Measurements from ENCODE around the gene TBXA2R. TPM values are rescaled to one million over a fixed set of nuclear protein-coding genes. Genes with fewer than 3 reads are reported as not detected.

Gene TBXA2R
- total and polyA plus RNA-seq, 3 experiments from 2014 or later = 1.5 to 7.6 (median 2.4) TPM

DNA sequence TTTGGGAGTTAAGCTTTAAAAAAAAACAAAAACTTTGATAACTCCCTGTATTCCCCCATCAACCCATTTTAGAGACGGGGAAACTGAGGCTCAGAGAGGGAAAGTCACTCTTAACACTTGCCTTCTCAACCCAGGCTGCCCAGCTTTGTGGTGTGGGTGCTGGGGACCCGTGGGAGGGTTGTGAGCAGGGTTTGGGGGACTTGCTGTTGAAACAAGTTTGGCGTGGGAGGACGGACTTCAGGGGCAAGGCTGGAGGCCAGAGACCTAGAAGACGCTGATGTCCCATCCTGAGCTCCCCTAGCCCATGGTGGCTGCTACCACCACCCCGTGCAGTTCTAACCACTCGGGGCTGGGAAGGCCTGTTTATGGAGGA lies 20.7 kb upstream of the TBXA2R start:
- Mint-ChIP-seq H3K9me3 (no peaks in the 10 kb centered on the region), H3K27ac (peak overlapping the region in 7 of 8 donors; percentile 91 to 99 (median 98)), H3K27me3 (no peaks in the 10 kb centered on the region), H3K4me1 (peaks cover 26 to 36% (median 34%) of the 10 kb centered on the region in 3 donors), H3K36me3 (peaks cover 0 to 32% (median 3%) of the 10 kb centered on the region in 3 donors), H3K4me3 (peak overlapping the region in 6 of 7 donors; percentile 78 to 97 (median 96))
- DNase-seq = no peak
- H3K27me3 ChIP-seq (ENCODE audit: insufficient read depth, low read length, poor library complexity, severe bottlenecking) = no peaks in the 10 kb centered on the region
- no peaks in the 10 kb centered on the region for H3K9me3 ChIP-seq (ENCODE audit: low read length)
- H3K36me3 ChIP-seq (ENCODE audit: insufficient read depth, low read length) = no peaks in the 10 kb centered on the region
- ChIA-PET POLR2A (interaction anchor here (0.5 kb wide), 1 partner anchor 476 kb away, joined by 4 read pairs; no protein-coding TSS in a partner anchor), CTCF (interaction anchor here (0.6 kb wide), 1 partner anchor 162 kb away, joined by 3 read pairs; no protein-coding TSS in a partner anchor)
- H3K4me1 ChIP-seq (ENCODE audit: insufficient read depth, low read length) = peaks cover 20% of the 10 kb centered on the region
- peak overlapping the region; percentile 77 for H3K27ac ChIP-seq (ENCODE audit: low read depth, low read length)
- peak overlapping the region; percentile 87 for H3K4me3 ChIP-seq (ENCODE audit: low read length)

DNA sequence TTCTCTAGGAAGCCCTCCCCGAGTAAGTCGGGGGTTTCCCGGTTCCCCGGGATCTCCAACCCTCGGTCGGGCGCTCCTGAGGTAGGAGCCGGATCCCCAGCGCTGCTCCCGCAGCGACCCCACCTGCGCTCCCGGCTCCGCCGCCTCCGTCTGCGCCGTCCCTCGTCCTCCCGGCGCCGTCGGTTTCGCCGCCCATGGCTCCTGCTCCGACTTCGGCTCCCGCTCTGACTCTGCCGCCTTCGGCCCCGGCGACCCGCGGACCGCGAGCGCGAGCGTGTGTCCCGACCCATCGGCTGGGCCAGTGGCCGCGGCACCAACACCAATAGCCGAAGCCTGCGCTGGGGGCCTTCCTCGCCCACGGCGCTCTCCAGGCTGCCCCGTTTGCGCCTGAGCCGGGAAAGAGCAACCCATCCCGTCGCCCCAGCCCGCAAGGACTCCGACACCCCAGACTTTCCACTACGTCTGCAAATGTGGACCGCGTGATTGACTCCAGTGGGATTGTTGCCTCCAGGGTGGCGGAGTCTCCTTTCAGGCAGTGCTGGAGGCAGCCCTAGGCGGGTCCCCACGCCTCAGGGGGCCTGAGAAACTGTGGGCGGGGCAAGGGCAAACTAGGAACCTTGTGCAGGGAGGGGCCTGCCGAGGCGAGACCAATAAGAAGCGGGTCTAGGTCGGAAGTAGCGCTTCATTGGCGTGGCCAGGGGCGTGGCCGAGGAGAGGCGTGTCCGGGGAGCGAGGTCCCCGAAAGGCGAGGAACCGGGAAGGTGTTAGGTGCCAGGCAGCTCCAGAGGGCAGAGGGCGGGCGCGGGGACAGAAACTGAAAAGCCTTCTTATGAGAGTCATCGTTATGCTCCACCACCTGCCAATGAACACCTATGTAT lies 20.0 kb upstream of the TBXA2R start, which contains the start of gene CACTIN:
TSS of gene CACTIN (minus strand) at position 318 of the 878 bp plus-strand sequence. CDS start at position 290, 28 bp downstream.
- Mint-ChIP-seq H3K4me3 (peak within 1 kb of the TSS; percentile 78 to 99 (median 96)), H3K27ac (peak within 1 kb of the TSS; percentile 91 to 100 (median 98)), H3K27me3 (no peaks in the 10 kb centered on the region), H3K4me1 (peaks cover 26 to 36% (median 36%) of the 10 kb centered on the region in 3 donors), H3K9me3 (no peaks in the 10 kb centered on the region), H3K36me3 (peaks cover 0 to 37% (median 4%) of the 10 kb centered on the region in 3 donors)
- ChIA-PET POLR2A (no interaction called here), CTCF (no interaction called here)
- DNase-seq = peak; percentile 98 to 99 (median 99)
- Histone ChIP-seq H3K27me3 (ENCODE audit: insufficient read depth, low read length, poor library complexity, severe bottlenecking) (no peaks in the 10 kb centered on the region), H3K27ac (ENCODE audit: low read depth, low read length) (peak within 1 kb of the TSS; percentile 77), H3K4me1 (ENCODE audit: insufficient read depth, low read length) (peaks cover 20% of the 10 kb centered on the region), H3K4me3 (ENCODE audit: low read length) (peak within 1 kb of the TSS; percentile 87), H3K9me3 (ENCODE audit: low read length) (no peaks in the 10 kb centered on the region), H3K36me3 (ENCODE audit: insufficient read depth, low read length) (no peaks in the 10 kb centered on the region)

DNA sequence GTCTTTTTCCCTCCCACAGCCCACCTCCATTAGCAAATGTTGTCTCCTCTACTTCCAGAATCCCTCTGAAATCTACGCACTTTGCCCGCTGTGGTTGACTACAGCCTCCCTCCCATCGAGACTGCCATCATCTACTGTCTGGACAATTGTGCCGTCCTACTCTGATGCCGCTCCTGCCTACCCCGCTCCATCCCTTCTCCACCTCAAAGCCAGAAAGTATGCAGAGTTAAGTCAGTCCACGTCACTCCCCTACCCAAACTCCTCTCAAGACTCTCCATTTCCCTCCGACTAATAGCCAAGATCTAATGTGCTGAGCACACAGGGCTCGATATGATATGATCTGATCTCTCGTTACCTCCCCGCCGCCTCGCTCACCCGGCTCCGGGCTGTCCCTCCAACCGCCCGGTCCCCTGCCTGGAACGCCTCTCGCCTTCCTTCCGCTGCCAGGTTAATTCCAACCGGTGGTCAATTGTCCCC lies 19.4 kb upstream of the TBXA2R start:
- ChIA-PET CTCF (no interaction called here), POLR2A (no interaction called here)
- peak overlapping the region; percentile 87 for H3K4me3 ChIP-seq (ENCODE audit: low read length)
- H3K9me3 ChIP-seq (ENCODE audit: low read length) = no peaks in the 10 kb centered on the region
- no peaks in the 10 kb centered on the region for H3K27me3 Mint-ChIP-seq
- peak overlapping the region; percentile 77 for H3K27ac ChIP-seq (ENCODE audit: low read depth, low read length)
- peaks cover 20% of the 10 kb centered on the region for H3K4me1 ChIP-seq (ENCODE audit: insufficient read depth, low read length)
- peaks cover 0 to 42% (median 4%) of the 10 kb centered on the region in 3 donors for H3K36me3 Mint-ChIP-seq
- peaks cover 26 to 36% (median 36%) of the 10 kb centered on the region in 3 donors for H3K4me1 Mint-ChIP-seq
- H3K9me3 Mint-ChIP-seq = no peaks in the 10 kb centered on the region
- DNase-seq = no peak
- peak overlapping the region; percentile 78 to 99 (median 96) for H3K4me3 Mint-ChIP-seq
- H3K27ac Mint-ChIP-seq = peak overlapping the region; percentile 49 to 99 (median 89)
- H3K36me3 ChIP-seq (ENCODE audit: insufficient read depth, low read length) = no peaks in the 10 kb centered on the region
- H3K27me3 ChIP-seq (ENCODE audit: insufficient read depth, low read length, poor library complexity, severe bottlenecking) = no peaks in the 10 kb centered on the region

DNA sequence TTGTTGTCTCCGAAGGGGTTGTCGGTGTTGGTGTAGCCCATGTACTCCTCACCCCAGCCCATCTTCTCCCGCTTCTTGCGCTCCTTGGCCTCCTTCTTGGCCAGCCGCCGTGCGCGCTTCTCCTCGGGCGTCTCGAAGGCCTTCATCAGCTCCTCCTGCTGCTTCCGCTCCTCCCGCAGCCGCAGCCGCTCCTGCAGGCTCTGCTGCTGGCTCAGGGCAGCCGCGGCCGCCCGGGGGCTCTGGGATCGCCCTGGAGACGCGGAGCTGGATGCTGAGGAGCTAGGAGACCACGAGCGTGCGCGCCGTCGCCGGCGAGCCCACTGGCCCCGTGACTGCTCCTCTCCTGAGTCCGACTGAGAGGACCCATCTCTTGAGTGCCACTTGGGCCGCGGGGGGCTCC lies 17.0 kb upstream of the TBXA2R start:
- Mint-ChIP-seq H3K27ac (peak overlapping the region in 2 of 8 donors; percentile 42 to 79), H3K9me3 (no peaks in the 10 kb centered on the region), H3K27me3 (no peaks in the 10 kb centered on the region), H3K36me3 (peaks cover 0 to 47% (median 4%) of the 10 kb centered on the region in 3 donors), H3K4me3 (peak overlapping the region in 5 of 7 donors; percentile 73 to 97 (median 89)), H3K4me1 (peaks cover 26 to 36% (median 36%) of the 10 kb centered on the region in 3 donors)
- Histone ChIP-seq H3K27ac (ENCODE audit: low read depth, low read length) (no peak overlapping the region), H3K4me1 (ENCODE audit: insufficient read depth, low read length) (peaks cover 20% of the 10 kb centered on the region), H3K4me3 (ENCODE audit: low read length) (no peak overlapping the region), H3K9me3 (ENCODE audit: low read length) (no peaks in the 10 kb centered on the region), H3K27me3 (ENCODE audit: insufficient read depth, low read length, poor library complexity, severe bottlenecking) (no peaks in the 10 kb centered on the region), H3K36me3 (ENCODE audit: insufficient read depth, low read length) (no peaks in the 10 kb centered on the region)
- POLR2A ChIA-PET = interaction anchor here (0.6 kb wide), 1 partner anchor 35 kb away, joined by 3 read pairs; no protein-coding TSS in a partner anchor
- DNase-seq = no peak
- CTCF ChIA-PET = no interaction called here

DNA sequence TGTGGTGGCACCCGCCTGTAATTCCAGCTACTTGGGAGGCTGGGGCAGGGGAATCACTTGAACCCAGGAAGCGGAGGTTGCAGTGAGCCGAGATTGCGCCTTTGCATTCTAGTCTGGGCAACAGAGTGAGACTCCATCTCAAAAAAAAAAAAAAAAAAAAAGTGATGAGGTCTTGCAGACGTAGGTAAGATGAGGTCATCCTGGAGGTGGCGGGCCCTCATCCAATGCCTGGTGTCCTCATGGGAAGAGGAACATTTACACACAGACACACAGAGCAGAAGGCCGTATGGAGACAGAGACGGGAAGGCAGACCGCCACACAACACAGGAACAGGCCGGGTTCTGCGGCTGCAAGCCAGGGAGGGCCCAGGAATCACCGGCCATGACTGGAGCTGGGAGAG lies 15.5 kb upstream of the TBXA2R start:
- no peak for DNase-seq
- peaks cover 21% of the 10 kb centered on the region for H3K4me1 ChIP-seq (ENCODE audit: insufficient read depth, low read length)
- H3K27ac ChIP-seq (ENCODE audit: low read depth, low read length) = no peak overlapping the region
- H3K27me3 ChIP-seq (ENCODE audit: insufficient read depth, low read length, poor library complexity, severe bottlenecking) = no peaks in the 10 kb centered on the region
- H3K4me1 Mint-ChIP-seq = peaks cover 29 to 36% (median 35%) of the 10 kb centered on the region in 3 donors
- H3K27me3 Mint-ChIP-seq = no peaks in the 10 kb centered on the region
- H3K9me3 Mint-ChIP-seq = no peaks in the 10 kb centered on the region
- ChIA-PET POLR2A (no interaction called here), CTCF (interaction anchor here (0.6 to 0.9 kb wide), 2 partner anchors 11 to 101 kb away, joined by 3 read pairs; no protein-coding TSS in a partner anchor)
- peaks cover 0 to 52% (median 4%) of the 10 kb centered on the region in 3 donors for H3K36me3 Mint-ChIP-seq
- peak overlapping the region in 3 of 7 donors; percentile 19 to 77 (median 29) for H3K4me3 Mint-ChIP-seq
- H3K27ac Mint-ChIP-seq = peak overlapping the region in 1 of 8 donors; percentile 42
- no peaks in the 10 kb centered on the region for H3K36me3 ChIP-seq (ENCODE audit: insufficient read depth, low read length)
- no peaks in the 10 kb centered on the region for H3K9me3 ChIP-seq (ENCODE audit: low read length)
- no peak overlapping the region for H3K4me3 ChIP-seq (ENCODE audit: low read length)

DNA sequence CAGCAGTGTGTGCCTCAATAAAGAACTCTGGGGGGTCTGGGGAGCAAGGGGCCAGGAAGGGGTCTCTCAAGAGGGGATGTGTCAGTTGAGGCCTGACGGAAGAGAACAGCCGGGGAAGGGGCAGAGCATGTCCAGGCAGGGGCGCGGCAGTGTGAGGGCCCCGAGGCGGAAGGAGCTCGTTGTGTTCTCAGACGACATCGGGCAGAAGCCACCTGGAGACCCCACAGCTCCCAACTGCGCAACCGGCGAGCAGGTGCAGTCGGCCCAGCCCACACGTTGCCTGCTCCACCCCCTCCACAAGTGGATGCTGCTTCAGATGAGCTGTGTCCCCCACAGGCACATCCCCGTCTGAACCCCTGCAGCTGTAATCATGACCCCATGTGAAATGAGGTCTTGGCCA lies 15.0 kb upstream of the TBXA2R start:
- no peaks in the 10 kb centered on the region for H3K9me3 ChIP-seq (ENCODE audit: low read length)
- Mint-ChIP-seq H3K36me3 (peaks cover 0 to 53% (median 4%) of the 10 kb centered on the region in 3 donors), H3K4me1 (peaks cover 26 to 31% (median 30%) of the 10 kb centered on the region in 3 donors), H3K27me3 (no peaks in the 10 kb centered on the region), H3K27ac (no peak overlapping the region), H3K9me3 (no peaks in the 10 kb centered on the region), H3K4me3 (no peak overlapping the region)
- peaks cover 19% of the 10 kb centered on the region for H3K4me1 ChIP-seq (ENCODE audit: insufficient read depth, low read length)
- no peaks in the 10 kb centered on the region for H3K27me3 ChIP-seq (ENCODE audit: insufficient read depth, low read length, poor library complexity, severe bottlenecking)
- CTCF ChIA-PET = interaction anchor here (0.6 kb wide), 1 partner anchor 12 kb away, joined by 3 read pairs; no protein-coding TSS in a partner anchor
- no peak overlapping the region for H3K27ac ChIP-seq (ENCODE audit: low read depth, low read length)
- H3K36me3 ChIP-seq (ENCODE audit: insufficient read depth, low read length) = no peaks in the 10 kb centered on the region
- H3K4me3 ChIP-seq (ENCODE audit: low read length) = no peak overlapping the region
- DNase-seq = no peak
- POLR2A ChIA-PET = no interaction called here

DNA sequence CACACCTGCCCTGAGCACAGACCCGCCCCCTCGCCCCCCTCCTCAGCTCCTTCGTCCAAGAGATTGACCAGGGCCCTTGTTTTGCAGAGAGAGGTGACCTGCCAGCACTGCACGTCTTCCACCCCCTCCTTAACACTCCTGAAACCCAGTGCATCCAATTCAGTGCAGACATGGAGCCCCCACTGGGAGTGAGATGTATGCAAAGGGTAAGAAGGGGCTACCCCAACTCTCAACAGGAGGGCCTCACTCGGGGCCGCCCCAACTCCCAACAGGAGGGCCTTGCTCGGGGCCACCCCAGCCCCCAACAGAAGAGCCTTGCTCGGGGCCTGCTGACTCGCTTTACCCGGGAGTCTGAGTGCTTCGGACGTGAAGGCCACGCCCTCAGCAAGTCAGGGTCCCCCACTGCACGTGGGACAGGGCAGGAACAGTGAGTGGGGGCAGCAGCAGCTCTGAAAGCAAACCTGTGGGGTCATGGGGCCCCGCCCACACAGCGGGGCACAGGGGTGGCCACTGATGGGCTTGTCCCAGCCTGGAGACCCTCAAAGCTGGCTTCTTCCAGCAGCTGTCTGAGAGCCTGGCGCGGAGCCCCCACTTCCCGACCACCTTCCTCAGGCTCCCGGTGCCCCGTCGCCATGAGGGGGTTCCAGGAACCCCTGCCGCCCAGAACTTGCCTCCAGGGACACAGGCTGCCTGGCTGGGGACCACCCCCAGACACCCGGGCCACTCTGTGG lies 14.3 kb upstream of the TBXA2R start:
- H3K36me3 ChIP-seq (ENCODE audit: insufficient read depth, low read length) = no peaks in the 10 kb centered on the region
- no peak overlapping the region for H3K27ac ChIP-seq (ENCODE audit: low read depth, low read length)
- H3K27me3 ChIP-seq (ENCODE audit: insufficient read depth, low read length, poor library complexity, severe bottlenecking) = no peaks in the 10 kb centered on the region
- H3K4me3 ChIP-seq (ENCODE audit: low read length) = no peak overlapping the region
- no peak overlapping the region for H3K27ac Mint-ChIP-seq
- H3K9me3 ChIP-seq (ENCODE audit: low read length) = no peaks in the 10 kb centered on the region
- DNase-seq = no peak
- peaks cover 22 to 25% (median 23%) of the 10 kb centered on the region in 3 donors for H3K4me1 Mint-ChIP-seq
- no peak overlapping the region for H3K4me3 Mint-ChIP-seq
- CTCF ChIA-PET = no interaction called here
- POLR2A ChIA-PET = no interaction called here
- no peaks in the 10 kb centered on the region for H3K9me3 Mint-ChIP-seq
- peaks cover 0 to 51% (median 4%) of the 10 kb centered on the region in 3 donors for H3K36me3 Mint-ChIP-seq
- H3K4me1 ChIP-seq (ENCODE audit: insufficient read depth, low read length) = peaks cover 18% of the 10 kb centered on the region
- no peaks in the 10 kb centered on the region for H3K27me3 Mint-ChIP-seq
